ENCODE measurements around the gene COX10.

DNA sequence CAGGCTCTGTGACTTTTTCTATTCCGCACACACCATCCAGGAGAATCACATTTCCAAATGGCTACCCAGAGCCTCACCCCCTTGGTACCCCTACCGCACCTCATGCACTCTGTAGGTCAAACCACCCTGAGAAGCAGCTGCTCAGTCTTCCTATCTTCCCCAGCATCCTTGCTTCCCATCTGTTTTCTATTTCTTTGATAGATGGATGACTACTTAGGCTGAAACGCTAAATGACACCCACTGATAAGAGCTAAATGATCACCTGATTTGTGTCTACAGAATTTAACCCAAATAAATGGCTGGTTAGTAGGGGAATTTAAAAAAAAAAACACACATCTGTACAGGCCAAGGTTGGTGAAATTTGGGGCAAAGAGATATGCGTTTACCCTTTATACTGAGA is 17.6 kb upstream of the COX10 start:
- TF ChIP-seq, protein P1, sequence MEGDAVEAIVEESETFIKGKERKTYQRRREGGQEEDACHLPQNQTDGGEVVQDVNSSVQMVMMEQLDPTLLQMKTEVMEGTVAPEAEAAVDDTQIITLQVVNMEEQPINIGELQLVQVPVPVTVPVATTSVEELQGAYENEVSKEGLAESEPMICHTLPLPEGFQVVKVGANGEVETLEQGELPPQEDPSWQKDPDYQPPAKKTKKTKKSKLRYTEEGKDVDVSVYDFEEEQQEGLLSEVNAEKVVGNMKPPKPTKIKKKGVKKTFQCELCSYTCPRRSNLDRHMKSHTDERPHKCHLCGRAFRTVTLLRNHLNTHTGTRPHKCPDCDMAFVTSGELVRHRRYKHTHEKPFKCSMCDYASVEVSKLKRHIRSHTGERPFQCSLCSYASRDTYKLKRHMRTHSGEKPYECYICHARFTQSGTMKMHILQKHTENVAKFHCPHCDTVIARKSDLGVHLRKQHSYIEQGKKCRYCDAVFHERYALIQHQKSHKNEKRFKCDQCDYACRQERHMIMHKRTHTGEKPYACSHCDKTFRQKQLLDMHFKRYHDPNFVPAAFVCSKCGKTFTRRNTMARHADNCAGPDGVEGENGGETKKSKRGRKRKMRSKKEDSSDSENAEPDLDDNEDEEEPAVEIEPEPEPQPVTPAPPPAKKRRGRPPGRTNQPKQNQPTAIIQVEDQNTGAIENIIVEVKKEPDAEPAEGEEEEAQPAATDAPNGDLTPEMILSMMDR (IDR thresholded peaks at IDR 0.05) = no peak
- TF ChIP-seq POLR2A (IDR thresholded peaks at IDR 0.05) = no peak
- no peak for TF ChIP-seq EP300 (IDR thresholded peaks at IDR 0.05)

Data from tibial nerve (tissue), 4 donors.